Measurements from ENCODE around the gene MMP10.
"Not testable (repeated sequence)": the region's sequence is repeated elsewhere in the genome, so short reads cannot be mapped to it uniquely, and the experiment has no call there.

Gene MMP10

DNA sequence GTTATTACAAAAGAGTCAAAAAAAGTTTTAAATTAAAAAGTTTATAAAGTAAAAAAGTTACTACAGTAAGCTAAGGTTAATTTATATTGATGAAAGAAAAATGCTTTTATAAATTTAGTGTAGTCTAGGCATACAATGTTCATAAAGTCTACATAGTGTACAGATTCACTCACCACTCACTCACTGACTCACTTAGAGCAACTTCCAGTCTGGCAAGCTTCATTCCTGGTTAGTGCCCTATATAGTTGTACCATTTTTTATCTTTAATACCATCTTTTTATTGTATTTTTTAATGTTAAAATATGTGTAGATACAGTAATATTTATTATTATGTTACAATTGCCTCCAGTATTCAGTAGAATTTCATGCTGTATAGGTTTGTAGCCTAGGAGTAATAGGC lies 2.6 kb upstream of the MMP10 start:
- no peak for DNase-seq

DNA sequence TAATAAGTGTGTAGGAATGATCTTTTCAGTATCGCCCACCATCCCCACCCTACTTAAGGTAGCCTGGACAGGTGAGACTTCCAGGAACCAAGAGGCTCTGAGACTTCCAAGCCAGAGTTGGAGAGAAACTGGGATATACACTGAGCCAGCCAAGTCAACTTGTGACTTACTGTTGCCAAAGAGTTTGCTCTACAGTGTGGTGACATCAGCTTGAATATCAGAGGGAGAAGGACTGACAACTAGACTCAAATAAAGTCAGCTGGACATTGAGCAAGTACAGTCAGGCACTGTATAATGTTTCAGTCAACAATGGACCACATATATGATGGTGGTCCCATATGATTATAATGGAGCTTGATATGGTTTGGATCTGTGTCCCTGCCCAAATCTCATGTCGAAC lies 1.2 kb upstream of the MMP10 start:
- DNase-seq: no peak

DNA sequence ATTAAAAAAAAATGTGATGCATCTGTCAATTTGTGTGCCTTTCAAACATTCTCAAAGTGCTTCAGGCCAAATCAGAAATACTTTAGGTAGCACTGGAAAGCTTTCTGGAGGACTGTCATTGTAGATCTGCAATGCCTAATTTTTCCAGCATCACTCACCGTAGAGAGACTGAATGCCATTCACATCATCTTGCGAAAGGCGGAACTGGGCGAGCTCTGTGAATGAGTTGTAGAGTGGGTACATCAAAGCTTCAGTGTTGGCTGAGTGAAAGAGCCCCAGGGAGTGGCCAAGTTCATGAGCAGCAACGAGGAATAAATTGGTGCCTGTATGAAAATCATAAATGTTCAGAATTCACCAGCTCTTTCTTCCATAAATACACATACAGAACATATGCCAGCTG lies 4.0 kb downstream of the MMP10 start:
- DNase-seq: no peak

- DNase-seq: no peak
Observed at GRCh38 chr11:102773386-102773785, 7.0 kb downstream of the MMP10 start.

DNA sequence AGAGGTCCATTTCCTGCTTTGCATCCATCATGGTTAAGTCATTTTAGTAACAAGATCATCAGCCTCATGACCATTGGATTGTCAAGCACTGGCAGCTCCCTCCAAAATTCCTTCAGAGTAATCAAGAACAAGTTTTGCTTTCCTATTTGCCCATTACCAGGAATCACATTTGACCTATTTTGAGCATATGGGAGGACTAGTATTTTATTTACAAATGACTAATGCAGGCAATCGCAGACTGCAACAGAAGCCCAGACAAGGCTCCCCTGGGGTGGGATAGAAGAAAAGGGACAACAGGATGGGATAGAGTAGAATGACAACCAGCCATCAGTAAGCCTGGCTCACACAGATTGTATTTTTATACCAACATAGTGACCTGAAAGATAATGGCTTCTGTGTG lies 9.1 kb downstream of the MMP10 start:
- no peak for DNase-seq

GRCh38 chr11:102770191-102770590 lies 10.2 kb downstream of the MMP10 start:
- no peak for DNase-seq

DNA sequence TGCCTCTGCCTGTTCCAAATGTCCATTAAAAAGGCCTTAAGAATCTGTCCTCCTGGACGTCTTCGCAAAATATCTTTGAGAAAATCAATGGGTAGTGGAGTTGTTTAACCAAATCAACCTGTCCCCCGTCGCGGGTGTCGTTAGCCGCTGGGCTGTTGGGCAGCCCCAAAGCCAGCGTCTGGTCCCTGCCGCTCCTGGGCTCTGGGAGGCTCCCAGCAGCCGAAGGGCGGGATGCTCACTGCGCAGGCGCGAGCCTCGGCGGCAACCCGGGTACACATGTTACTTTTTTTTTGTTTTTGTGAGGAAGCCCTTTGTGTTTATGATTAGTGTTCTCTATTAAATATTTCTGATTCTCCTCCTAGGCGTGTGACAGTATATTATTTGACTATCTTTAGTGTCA lies 12.6 kb downstream of the MMP10 start:
- DNase-seq: no peak

GRCh38 chr11:102763440-102763839 lies 17.0 kb downstream of the MMP10 start:
- DNase-seq: no peak

- no peak for DNase-seq
Observed at GRCh38 chr11:102762361-102762767, 18.1 kb downstream of the MMP10 start.

GRCh38 chr11:102761646-102762238 lies 18.7 kb downstream of the MMP10 start:
- DNase-seq: no peak

DNA sequence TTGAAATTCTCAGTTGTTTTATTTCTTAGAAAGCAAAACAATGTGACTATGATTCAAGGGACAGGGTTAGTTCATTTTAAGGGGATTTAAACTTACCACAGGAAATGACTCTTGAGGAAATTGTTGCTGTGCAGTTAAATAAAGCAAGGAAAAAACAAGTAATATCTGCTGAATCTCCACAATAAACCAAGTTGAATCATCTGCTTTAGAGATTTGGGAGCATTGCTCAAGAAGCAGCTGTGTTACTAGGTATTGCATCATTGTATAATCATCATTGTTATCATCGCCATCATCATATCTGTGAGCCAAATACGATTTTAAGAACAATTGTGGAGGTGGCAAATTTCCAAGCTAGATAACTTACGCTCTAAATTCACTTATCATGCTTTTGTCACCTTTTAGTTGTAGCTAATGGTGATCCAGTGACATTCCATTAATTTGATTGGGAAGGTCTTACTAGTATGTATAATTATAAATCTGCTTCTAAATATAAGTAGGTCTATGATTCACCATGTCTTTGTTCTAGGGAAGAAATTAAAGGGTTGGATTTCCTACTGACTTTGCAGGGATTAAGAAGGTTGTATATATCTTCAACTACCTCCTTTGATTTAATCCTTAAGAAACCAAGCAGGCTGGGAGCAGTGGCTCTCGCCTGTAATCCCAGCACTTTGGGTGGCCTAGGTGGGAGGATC lies 19.9 kb downstream of the MMP10 start:
- DNase-seq: no peak

DNA sequence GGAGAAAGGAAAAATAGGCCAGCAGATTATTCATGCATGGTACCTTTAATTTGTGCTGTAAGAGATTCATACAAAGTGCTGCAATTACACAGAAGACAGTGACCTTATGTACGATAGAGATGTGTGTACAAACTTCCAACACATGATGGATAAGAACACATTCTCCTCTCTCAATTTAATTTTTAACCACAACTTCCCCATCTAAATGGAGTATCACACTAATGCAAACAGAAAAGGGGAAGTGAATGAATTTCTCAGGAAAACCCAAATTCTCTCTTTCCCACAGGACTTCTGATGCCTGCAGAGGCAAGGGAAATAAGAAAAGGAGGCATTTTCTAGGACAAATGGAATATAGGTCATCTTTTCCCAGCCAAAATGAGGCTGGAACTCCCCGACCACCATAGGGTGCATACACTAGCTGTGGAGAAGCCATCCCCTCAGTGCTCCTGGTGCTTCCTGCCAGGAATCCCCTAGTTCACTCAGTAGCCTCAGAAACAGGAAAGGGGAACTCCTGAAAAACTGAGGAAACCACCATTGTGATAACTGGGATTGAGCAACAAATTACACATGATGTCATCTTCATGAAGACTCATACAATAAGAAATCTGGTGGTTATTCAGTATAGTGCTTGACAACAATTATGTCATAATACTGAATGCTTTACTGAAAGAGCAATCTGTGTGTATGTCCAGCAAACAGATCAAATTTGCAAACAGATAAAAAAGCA lies 22.4 kb downstream of the MMP10 start:
- no peak for DNase-seq

GRCh38 chr11:102753267-102753666 lies 27.2 kb downstream of the MMP10 start:
- no peak for DNase-seq

GRCh38 chr11:102751673-102752072 lies 28.8 kb downstream of the MMP10 start:
- no peak for DNase-seq

- DNase-seq: no peak
Observed at GRCh38 chr11:102749101-102749722, 31.2 kb downstream of the MMP10 start.

- not testable (repeated sequence) for DNase-seq
Observed at GRCh38 chr11:102746746-102747578, 33.5 kb downstream of the MMP10 start.

DNA sequence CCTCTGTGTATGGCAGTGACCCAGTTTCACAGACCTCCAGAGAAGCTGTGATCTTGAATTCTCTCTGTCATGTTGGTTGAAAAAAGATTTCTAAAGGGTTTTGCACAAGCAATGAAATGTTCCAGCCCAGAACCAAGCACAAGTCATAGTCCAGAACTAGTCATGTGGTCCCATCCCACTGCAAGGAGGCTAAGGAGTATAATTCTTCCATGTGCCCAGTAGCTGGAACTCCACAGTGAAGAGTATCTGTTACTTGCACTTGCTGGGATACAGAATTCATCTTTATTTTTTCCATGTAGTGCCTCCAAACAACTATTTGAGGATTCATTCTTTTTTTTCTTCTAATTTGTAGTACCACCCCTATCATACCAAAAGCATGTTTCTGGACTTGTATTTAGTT lies 45.8 kb downstream of the MMP10 start:
- no peak for DNase-seq

DNA sequence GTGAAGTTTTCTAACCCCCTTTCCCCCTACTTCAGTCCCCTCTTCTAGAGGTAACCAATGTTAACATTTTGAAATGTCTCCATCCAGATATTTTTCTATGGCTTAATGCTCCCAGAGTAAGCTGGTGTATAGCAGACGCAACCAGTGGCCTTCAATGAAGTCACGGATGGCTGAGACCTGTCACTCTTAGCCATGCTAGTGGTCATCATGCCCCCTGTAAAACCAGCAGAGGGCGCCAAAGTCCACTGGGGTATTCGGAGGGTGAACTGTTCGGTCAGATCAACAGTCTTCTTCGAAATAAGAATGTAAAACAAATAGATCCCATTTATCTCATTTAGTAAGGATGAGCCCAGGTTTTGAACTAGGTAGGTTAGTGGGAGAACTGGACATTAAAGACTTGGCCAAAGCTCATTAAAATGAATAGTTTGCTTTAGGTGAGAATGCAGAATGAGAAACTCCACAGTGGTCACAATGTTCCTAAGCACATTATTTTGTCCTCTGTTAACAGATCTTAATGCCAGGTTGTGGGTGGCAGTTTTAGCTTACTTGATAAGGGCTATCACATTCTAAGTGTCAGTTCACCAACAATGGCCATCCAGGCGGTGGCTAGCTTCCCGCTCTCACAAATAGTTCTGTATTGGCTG lies 47.1 kb downstream of the MMP10 start:
- no peak for DNase-seq

- DNase-seq: not testable (repeated sequence)
Observed at GRCh38 chr11:102730944-102731343, 49.5 kb downstream of the MMP10 start.

DNA sequence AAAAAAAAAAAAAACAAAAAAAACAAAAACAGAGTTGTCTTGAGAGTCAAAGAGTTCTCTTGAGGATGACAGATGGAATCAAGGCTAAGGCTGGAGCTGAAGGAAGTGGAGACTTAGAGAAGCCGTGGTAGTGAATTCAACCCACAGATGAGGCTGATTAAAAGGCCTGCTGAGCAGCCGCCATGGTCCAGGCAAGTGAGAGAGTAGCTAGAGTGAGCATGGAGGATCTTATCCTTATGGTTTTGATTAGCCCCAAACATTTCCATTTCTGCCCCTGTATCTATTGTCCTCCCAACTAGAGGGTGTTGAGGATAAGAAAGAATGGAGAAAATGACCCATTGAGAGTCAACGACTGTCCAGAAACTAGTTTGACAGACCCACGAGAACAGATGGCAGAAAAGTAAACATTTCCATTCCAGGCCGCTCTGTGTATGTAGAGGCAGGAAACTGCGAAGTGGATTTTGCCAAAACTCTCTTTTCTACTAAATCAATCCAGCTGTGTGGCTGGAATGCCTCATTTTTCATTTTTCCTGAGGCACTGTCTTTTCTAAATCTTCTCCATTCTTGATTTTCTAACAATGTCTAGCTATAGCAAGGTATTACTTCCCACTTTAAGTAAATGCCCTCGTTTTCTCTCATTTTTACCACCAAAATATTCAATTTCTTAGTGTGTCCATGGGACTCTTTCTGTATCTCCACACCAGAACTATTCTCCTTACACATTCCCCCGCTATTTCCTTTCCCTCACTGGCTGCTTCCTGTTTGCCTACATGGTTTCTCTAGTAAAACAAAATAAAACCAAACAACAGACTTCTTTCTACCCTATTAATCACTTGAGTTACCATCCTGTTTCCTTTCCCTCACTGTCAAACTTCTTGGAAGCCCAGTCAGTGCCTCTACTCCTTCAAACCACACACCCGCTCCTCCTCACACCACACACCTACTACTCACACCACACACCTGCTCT lies 50.3 kb downstream of the MMP10 start:
- DNase-seq: no peak

GRCh38 chr11:102727890-102728289 lies 52.5 kb downstream of the MMP10 start:
- DNase-seq: no peak
